Fibroblast of the aortic adventitia (primary cell): Measurements from ENCODE around the gene KCNQ5. TPM values are rescaled to one million over a fixed set of nuclear protein-coding genes. Genes with fewer than 3 reads are reported as not detected.

ENCODE experiments used
- DNase-seq: peaks from one replicate; pipeline ENCODE4 v3.0.0-alpha.2; 2010; ENCODE audit warnings: low read depth
- H3K4me3 ChIP-seq: 2 replicates; pipeline ENCODE4 v1.5.1; 2011; ENCODE audit warnings: low read depth, mild to moderate bottlenecking, control low read depth, low read length, moderate library complexity
- CTCF ChIP-seq: IDR thresholded peaks from 2 replicates; pipeline ENCODE4 v1.5.1; 2011; ENCODE audit warnings: mild to moderate bottlenecking, low read length, control low read depth, inconsistent platforms; ENCODE audit not compliant: insufficient read depth
- total RNA-seq: library from RNA; depleted of rRNA; stranded (reverse); fragments of >200 nt; gene quantifications from 2 replicates; pipeline ENCODE4 v1.2.3, GENCODE V29; 2012; ENCODE audit warnings: low replicate concordance

The KCNQ5 gene
- total RNA-seq, 1 donor = 9.4 TPM

DNA sequence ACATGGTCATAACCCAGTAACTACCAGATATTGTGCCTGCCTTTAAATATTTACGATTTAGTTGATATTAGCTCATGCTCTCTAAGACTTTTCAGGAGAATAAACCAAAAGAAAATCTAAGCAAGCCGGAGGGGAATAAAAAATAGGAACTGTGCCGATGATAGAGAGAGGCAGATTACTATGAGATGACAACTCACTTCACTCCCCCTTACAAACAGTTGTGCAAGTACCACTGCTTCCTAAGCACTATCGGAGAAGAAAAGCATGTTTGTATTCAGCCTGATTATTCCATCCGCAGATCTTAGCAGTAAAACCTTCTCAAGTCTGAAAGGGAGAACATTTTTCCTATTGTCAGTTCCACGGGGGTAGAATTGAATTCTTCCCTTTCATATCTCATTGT is 294.4 kb downstream of the KCNQ5 start:
- H3K4me3 ChIP-seq = no peak overlapping the region
- DNase-seq = peak; percentile 2
- no peak for TF ChIP-seq CTCF

DNA sequence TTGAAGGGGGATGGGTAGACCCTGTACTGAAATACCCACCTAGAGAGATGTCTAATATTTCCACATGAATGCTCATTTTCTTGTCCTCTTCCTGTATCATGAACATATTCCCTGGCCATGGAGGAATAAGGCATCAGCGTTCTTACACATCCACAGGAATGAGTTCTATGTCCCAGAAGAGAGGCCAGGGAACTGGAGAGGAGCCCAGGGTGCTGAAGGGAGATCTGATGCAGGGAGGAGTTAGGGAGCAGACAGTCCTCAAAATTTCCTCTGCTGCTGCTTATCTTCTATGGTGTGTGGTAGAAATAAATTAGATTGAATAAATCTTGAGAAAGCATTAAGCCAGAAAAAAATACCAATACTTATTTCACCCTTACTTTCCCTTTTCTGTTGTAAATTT is 295.0 kb downstream of the KCNQ5 start:
- no peak for TF ChIP-seq CTCF

DNA sequence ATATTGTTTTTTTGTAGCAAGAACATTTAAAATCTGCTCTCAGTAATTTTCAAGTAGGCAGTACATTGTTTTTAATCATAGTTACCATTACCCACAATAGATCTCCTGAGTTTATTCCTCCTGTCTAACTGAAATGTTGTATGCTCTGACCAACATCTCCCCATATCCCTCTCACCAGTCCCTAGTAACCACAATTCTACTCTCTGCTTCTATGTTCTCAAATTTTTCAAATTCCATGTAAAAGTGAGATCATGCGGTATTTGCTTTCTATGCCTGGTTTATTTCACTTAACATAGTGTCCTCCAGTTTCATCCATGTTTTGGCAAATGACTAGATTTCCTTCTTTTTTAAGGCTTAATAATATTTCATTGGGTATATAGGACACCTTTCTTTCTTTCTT is 300.5 kb downstream of the KCNQ5 start:
- H3K4me3 ChIP-seq = no peak overlapping the region
- DNase-seq = no peak
- no peak for TF ChIP-seq CTCF

More for the DNA sequence above, 295.0 kb downstream of the KCNQ5 start:
- H3K4me3 ChIP-seq = no peak overlapping the region
- peak; percentile 31 for DNase-seq

- DNase-seq = no peak
- TF ChIP-seq CTCF = no peak
- no peak overlapping the region for H3K4me3 ChIP-seq
These were observed 303.3 kb downstream of the KCNQ5 start for GRCh38 chr6:72925136-72925535.

DNA sequence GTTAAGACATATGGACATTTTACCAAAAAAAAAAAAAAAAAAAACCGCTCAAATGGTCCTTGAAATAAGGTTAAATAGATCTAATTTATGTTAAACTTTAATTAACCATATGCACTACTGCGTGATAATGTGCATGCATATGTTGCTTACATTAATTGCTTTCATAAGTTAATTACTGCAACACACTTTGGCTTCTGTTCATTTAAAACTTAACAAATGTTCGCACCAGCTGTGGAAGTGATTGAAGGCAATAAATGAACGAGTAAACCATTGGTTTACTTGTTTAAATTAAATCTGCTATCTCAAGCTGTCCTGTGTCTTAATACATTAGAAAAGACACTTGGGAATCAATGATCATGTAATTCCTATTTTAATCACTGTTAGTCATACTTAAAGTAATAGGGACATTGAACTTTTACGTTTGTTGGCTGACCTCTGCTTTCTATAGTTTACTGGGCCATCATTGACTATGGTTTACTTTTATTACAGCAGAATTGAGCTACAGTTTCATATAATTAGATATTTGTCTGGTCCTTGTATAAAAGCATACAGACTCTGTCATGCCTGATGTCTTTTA is 308.8 kb downstream of the KCNQ5 start:
- no peak for DNase-seq
- H3K4me3 ChIP-seq = no peak overlapping the region
- no peak for TF ChIP-seq CTCF

DNA sequence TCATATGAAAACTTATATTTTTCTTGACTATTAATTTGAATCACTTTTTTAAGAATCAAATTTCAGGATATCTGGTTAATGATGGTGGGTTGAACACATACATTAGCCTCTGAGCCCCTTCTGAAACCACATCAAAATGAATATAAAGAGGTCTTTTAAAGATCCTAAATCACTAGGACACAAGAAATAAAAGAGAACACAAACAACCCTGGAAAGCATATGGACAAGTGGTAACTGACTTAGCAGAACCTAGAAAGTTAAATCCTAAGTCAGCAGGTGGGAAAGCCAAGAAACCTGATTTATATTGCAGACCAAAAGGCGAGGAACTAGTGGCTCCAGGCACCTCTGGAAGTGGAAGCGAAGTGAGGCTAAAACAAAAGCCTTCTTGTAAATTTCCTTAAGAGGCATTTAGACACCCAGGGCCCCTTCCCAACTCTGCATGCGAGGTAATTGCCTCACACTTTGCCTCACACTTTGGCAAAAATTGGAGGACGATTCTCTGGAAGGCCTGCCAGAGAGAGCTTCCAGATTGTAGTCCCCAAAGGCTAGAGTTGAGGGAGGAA is 309.5 kb downstream of the KCNQ5 start:
- no peak overlapping the region for H3K4me3 ChIP-seq
- DNase-seq = no peak
- TF ChIP-seq CTCF = no peak

DNA sequence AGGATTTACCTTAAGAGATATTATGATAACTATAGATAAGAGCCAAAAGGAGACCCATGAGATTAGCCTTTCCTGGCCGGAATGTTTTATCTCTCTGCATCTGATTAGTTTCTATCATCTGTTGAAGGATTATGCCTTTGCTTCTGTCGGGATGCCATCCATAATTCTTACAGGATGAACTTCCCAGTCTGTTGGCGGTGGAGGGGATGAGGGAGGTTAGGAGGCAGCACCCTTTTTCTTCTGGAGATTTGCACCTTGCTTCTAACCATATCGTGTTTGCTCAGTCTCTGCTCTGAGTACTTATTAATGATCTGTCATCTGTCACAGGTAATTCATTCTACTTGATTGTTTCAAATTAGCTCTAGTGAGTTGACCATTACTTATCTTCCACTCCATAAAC is 311.4 kb downstream of the KCNQ5 start:
- no peak overlapping the region for H3K4me3 ChIP-seq
- no peak for TF ChIP-seq CTCF
- no peak for DNase-seq
